ENCODE data around the gene CEP250.

DNA sequence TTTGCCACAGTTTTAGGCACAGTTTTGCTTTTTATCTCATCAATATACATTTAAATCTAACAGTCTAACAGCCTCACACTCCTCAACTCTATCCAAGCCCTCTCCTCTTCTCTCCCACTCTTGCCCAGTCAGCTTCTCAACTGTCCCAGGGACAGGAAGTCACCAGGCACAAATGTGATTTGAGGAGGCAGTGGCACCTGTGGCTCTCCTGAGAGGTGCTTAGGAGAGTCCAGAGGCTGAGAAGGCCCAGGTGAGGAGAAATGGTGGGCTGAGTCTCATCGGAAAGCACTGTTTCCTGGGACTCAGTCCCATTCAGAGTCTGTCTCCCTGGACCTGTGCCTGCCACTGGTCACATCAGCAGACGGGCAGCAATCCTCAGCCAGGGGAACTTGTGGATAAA, 22.1 kb upstream of the CEP250 start:
- TF ChIP-seq, protein P1, sequence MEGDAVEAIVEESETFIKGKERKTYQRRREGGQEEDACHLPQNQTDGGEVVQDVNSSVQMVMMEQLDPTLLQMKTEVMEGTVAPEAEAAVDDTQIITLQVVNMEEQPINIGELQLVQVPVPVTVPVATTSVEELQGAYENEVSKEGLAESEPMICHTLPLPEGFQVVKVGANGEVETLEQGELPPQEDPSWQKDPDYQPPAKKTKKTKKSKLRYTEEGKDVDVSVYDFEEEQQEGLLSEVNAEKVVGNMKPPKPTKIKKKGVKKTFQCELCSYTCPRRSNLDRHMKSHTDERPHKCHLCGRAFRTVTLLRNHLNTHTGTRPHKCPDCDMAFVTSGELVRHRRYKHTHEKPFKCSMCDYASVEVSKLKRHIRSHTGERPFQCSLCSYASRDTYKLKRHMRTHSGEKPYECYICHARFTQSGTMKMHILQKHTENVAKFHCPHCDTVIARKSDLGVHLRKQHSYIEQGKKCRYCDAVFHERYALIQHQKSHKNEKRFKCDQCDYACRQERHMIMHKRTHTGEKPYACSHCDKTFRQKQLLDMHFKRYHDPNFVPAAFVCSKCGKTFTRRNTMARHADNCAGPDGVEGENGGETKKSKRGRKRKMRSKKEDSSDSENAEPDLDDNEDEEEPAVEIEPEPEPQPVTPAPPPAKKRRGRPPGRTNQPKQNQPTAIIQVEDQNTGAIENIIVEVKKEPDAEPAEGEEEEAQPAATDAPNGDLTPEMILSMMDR (IDR thresholded peaks at IDR 0.05; ENCODE audit: insufficient read depth, low read length, poor library complexity, severe bottlenecking): no peak
- no peak for TF ChIP-seq EZH2phosphoT487 (conservative IDR thresholded peaks at IDR 0.05; ENCODE audit: low read length)
